K562 treated with DMSO at 1 percent for 4 hours (cell line): ENCODE results near the gene SLC22A3. TPM values are rescaled to one million over a fixed set of nuclear protein-coding genes. Genes with fewer than 3 reads are reported as not detected.

Source experiments
- total RNA-seq: library from RNA; unstranded; fragments of 300-600 nt; gene quantifications from 2 replicates; pipeline ENCODE4 v1.2.3, GENCODE V29; 2022; ENCODE audit not compliant: insufficient read depth

The SLC22A3 gene, protein sequence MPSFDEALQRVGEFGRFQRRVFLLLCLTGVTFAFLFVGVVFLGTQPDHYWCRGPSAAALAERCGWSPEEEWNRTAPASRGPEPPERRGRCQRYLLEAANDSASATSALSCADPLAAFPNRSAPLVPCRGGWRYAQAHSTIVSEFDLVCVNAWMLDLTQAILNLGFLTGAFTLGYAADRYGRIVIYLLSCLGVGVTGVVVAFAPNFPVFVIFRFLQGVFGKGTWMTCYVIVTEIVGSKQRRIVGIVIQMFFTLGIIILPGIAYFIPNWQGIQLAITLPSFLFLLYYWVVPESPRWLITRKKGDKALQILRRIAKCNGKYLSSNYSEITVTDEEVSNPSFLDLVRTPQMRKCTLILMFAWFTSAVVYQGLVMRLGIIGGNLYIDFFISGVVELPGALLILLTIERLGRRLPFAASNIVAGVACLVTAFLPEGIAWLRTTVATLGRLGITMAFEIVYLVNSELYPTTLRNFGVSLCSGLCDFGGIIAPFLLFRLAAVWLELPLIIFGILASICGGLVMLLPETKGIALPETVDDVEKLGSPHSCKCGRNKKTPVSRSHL
- total RNA-seq, result not detected in 2 replicates

DNA sequence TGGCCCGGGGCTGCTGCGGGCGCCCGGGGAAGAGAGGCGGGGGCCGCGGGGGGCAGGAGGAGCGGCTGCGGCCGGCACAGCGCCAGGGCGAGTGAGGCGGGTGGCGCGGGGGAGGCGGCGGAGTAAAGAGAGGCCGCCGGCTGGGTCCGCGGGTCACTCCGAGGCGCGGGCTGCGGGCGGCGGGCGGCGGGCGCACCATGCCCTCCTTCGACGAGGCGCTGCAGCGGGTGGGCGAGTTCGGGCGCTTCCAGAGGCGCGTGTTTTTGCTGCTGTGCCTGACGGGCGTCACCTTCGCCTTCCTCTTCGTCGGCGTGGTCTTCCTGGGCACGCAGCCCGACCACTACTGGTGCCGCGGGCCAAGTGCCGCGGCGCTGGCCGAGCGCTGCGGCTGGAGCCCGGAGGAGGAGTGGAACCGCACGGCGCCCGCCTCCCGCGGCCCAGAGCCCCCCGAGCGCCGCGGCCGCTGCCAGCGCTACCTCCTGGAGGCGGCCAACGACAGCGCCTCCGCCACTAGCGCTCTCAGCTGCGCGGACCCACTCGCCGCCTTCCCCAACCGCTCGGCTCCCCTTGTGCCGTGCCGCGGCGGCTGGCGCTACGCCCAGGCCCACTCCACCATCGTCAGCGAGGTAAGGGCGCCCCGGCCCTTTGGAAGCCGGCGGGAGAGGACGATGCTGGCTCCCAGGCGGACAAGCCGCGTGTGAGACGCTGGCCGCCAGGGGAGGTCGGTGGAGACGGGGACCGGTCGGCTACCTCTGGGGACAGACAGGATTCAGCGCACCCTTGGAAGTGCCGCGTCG lies at the start of gene SLC22A3:
Gene SLC22A3 (plus strand): TSS at position 156 of the 797 bp plus-strand sequence. CDS start 42 bp downstream, at position 198.

Other genes with a start within 250 kb of the SLC22A3 start
- gene SLC22A1, start 226.6 kb upstream of the SLC22A3 start, total RNA-seq, result 1.7 and 14.4 TPM in 2 replicates
- gene SLC22A2, start 89.6 kb upstream of the SLC22A3 start, total RNA-seq, result not detected in 2 replicates